ENCODE measurements around the gene RBX1.

The RBX1 gene

DNA sequence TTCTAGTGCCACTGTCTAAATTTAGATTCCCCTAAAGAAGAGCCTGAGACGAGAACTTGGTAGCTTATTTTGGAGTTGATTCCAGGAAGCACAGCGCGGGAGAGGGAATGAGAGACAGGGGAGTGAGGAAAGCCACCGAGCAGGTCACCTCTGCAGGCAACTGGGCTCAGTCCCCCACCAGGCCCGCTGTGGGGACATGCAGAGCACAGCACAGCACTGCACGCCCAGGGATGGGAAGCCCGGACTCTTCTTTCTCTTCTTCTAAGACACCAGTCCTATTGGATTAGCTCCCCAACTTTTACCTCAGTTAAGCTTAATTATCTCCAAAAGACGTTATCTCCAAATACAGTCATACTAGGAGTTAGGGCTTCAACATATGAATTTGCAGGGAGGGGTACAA, 28.7 kb downstream of the RBX1 start:
- no peak for DNase-seq
- H3K9me2 ChIP-seq (replicated peaks; ENCODE audit: insufficient read depth, low read length), result no peaks in the 10 kb centered on the region
- H3K79me2 ChIP-seq (ENCODE audit: low read length), result no peaks in the 10 kb centered on the region
- H2AFZ ChIP-seq (ENCODE audit: low read length), result no peak overlapping the region
- no peak overlapping the region for H3K27ac ChIP-seq (ENCODE audit: low read length)
- no peak for TF ChIP-seq EZH2 (optimal IDR thresholded peaks at IDR 0.05; ENCODE audit: low read depth, low read length)
- no peak for TF ChIP-seq EZH2phosphoT487 (IDR thresholded peaks at IDR 0.05; ENCODE audit: low read length)
- TF ChIP-seq, protein P1, sequence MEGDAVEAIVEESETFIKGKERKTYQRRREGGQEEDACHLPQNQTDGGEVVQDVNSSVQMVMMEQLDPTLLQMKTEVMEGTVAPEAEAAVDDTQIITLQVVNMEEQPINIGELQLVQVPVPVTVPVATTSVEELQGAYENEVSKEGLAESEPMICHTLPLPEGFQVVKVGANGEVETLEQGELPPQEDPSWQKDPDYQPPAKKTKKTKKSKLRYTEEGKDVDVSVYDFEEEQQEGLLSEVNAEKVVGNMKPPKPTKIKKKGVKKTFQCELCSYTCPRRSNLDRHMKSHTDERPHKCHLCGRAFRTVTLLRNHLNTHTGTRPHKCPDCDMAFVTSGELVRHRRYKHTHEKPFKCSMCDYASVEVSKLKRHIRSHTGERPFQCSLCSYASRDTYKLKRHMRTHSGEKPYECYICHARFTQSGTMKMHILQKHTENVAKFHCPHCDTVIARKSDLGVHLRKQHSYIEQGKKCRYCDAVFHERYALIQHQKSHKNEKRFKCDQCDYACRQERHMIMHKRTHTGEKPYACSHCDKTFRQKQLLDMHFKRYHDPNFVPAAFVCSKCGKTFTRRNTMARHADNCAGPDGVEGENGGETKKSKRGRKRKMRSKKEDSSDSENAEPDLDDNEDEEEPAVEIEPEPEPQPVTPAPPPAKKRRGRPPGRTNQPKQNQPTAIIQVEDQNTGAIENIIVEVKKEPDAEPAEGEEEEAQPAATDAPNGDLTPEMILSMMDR (IDR thresholded peaks at IDR 0.05; ENCODE audit: low read length), result no peak
- H3K9ac ChIP-seq (ENCODE audit: low read length), result no peak overlapping the region
- H3K36me3 ChIP-seq (replicated peaks; ENCODE audit: insufficient read depth, low read length), result no peaks in the 10 kb centered on the region
- H3F3A ChIP-seq (ENCODE audit: insufficient read depth, low read length), result no peaks in the 10 kb centered on the region
- H3K4me2 ChIP-seq (ENCODE audit: low read depth, low read length), result no peak overlapping the region
- H3K9me3 ChIP-seq (replicated peaks; ENCODE audit: insufficient read depth, low read length), result no peaks in the 10 kb centered on the region
- no peaks in the 10 kb centered on the region for H3K4me1 ChIP-seq (ENCODE audit: low read length)
- H3K27me3 ChIP-seq (replicated peaks; ENCODE audit: insufficient read depth, low read length), result no peaks in the 10 kb centered on the region
- no peaks in the 10 kb centered on the region for H4K20me1 ChIP-seq (ENCODE audit: insufficient read depth, low read length)
- H3K4me3 ChIP-seq (ENCODE audit: low read length), result no peak overlapping the region

DNA sequence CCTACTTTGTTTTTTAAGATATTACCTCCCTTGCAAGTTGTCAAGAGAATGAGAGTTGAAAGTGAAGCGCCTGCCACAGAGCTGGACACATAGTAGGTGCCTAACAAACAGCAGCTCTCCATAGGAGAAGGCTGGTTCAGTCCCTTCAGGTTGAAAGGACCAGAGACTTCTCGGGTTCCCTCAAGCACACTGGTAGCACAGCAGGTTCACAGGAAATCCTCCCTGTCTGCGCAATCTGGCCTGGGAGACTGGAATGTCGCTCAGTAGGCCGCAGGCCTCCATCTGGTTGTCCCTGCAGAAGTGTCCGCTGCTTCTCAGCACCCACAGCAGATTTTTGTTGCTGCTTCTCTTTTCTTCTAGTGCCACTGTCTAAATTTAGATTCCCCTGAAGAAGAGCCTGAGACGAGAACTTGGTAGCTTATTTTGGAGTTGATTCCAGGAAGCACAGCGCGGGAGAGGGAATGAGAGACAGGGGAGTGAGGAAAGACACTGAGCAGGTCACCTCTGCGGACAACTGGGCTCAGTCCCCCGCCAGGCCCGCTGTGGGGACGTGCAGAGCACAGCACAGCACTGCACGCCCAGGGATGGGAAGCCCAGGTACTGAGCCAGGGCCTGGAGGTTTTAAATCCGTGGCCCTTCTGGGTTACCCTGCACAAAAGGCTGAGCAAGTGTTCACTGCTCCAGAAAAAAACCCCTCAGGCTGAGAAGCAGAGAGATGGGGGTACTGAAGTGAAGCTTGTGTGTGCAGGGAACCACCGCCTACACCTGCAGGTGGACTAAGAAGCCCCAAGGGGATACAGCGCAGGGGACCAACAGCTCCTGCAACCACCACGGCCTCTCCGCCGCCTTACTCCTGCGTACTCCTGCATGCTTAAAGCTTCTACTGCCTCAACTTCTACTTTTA, 31.6 kb downstream of the RBX1 start:
- Histone ChIP-seq H2AFZ (ENCODE audit: low read length) (no peak overlapping the region), H3K4me3 (ENCODE audit: low read length) (no peak overlapping the region), H3K36me3 (replicated peaks; ENCODE audit: insufficient read depth, low read length) (no peaks in the 10 kb centered on the region), H3K27ac (ENCODE audit: low read length) (no peak overlapping the region), H3K9me2 (replicated peaks; ENCODE audit: insufficient read depth, low read length) (no peaks in the 10 kb centered on the region), H3F3A (ENCODE audit: insufficient read depth, low read length) (no peaks in the 10 kb centered on the region), H3K9ac (ENCODE audit: low read length) (no peak overlapping the region), H3K9me3 (replicated peaks; ENCODE audit: insufficient read depth, low read length) (no peaks in the 10 kb centered on the region), H4K20me1 (ENCODE audit: insufficient read depth, low read length) (no peaks in the 10 kb centered on the region), H3K79me2 (ENCODE audit: low read length) (no peaks in the 10 kb centered on the region), H3K4me2 (ENCODE audit: low read depth, low read length) (no peak overlapping the region), H3K4me1 (ENCODE audit: low read length) (no peaks in the 10 kb centered on the region), H3K27me3 (replicated peaks; ENCODE audit: insufficient read depth, low read length) (no peaks in the 10 kb centered on the region)
- DNase-seq, result no peak
- TF ChIP-seq EZH2phosphoT487 (IDR thresholded peaks at IDR 0.05; ENCODE audit: low read length) (no peak), EZH2 (optimal IDR thresholded peaks at IDR 0.05; ENCODE audit: low read depth, low read length) (no peak)

DNA sequence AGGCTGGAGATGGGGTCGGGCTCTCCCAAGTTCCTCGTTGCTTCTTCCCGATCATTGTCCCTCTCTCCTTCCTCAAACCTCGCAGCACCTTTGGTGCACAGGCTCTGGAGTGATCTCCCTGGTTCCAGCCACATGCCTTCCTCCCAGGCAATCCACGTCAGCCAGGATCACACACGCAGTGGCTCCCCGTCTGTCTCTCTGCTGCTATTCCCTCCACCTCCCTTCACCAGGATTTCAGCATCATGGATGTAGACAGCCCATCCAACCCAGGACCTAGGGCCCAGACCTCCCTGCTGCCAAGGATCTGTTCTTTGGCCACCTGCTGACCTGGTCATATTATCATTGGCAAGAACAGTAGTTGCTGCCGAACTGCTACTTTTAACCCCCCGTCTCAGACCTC, 40.1 kb downstream of the RBX1 start:
- Histone ChIP-seq H4K20me1 (ENCODE audit: insufficient read depth, low read length) (no peaks in the 10 kb centered on the region), H3K9me3 (replicated peaks; ENCODE audit: insufficient read depth, low read length) (no peaks in the 10 kb centered on the region), H3K9ac (ENCODE audit: low read length) (no peak overlapping the region), H3K79me2 (ENCODE audit: low read length) (no peaks in the 10 kb centered on the region), H2AFZ (ENCODE audit: low read length) (no peak overlapping the region), H3K4me1 (ENCODE audit: low read length) (no peaks in the 10 kb centered on the region), H3K27me3 (replicated peaks; ENCODE audit: insufficient read depth, low read length) (no peaks in the 10 kb centered on the region), H3F3A (ENCODE audit: insufficient read depth, low read length) (no peaks in the 10 kb centered on the region), H3K4me3 (ENCODE audit: low read length) (no peak overlapping the region), H3K9me2 (replicated peaks; ENCODE audit: insufficient read depth, low read length) (no peaks in the 10 kb centered on the region), H3K36me3 (replicated peaks; ENCODE audit: insufficient read depth, low read length) (no peaks in the 10 kb centered on the region), H3K4me2 (ENCODE audit: low read depth, low read length) (no peak overlapping the region), H3K27ac (ENCODE audit: low read length) (no peak overlapping the region)
- no peak for DNase-seq
- TF ChIP-seq EZH2phosphoT487 (IDR thresholded peaks at IDR 0.05; ENCODE audit: low read length), result no peak
- TF ChIP-seq EZH2 (optimal IDR thresholded peaks at IDR 0.05; ENCODE audit: low read depth, low read length), result no peak
- TF ChIP-seq, protein P1 (IDR thresholded peaks at IDR 0.05; ENCODE audit: low read length), result no peak

DNA sequence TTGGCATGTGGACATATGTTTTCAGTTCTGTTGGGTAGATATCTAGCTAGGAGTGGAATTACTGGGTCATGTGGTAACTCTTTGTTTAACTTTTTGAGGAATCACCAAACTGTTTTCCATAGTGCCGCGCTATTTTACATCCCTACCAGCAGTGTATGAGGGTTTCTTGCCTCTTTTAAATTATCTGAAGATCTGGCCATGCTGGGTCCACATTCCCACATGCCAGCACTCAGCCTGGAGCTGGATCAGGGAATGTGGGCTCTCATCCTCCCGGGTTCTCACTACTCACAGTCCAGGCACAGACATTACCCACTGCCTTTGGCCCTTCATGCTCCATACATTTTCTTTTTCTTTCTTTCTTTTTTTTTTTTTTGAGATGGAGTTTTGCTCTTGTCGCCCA, 44.6 kb downstream of the RBX1 start:
- no peak overlapping the region for H3K4me3 ChIP-seq (ENCODE audit: low read length)
- H3K27me3 ChIP-seq (replicated peaks; ENCODE audit: insufficient read depth, low read length), result no peaks in the 10 kb centered on the region
- no peak overlapping the region for H3K9ac ChIP-seq (ENCODE audit: low read length)
- no peaks in the 10 kb centered on the region for H3K9me3 ChIP-seq (replicated peaks; ENCODE audit: insufficient read depth, low read length)
- no peak overlapping the region for H3K27ac ChIP-seq (ENCODE audit: low read length)
- no peak overlapping the region for H3K4me2 ChIP-seq (ENCODE audit: low read depth, low read length)
- no peaks in the 10 kb centered on the region for H3K36me3 ChIP-seq (replicated peaks; ENCODE audit: insufficient read depth, low read length)
- no peaks in the 10 kb centered on the region for H4K20me1 ChIP-seq (ENCODE audit: insufficient read depth, low read length)
- no peak for DNase-seq
- H3F3A ChIP-seq (ENCODE audit: insufficient read depth, low read length), result no peaks in the 10 kb centered on the region
- TF ChIP-seq, protein P1 (IDR thresholded peaks at IDR 0.05; ENCODE audit: low read length), result no peak
- TF ChIP-seq EZH2 (optimal IDR thresholded peaks at IDR 0.05; ENCODE audit: low read depth, low read length) (no peak), EZH2phosphoT487 (IDR thresholded peaks at IDR 0.05; ENCODE audit: low read length) (no peak)
- H2AFZ ChIP-seq (ENCODE audit: low read length), result no peak overlapping the region
- no peaks in the 10 kb centered on the region for H3K9me2 ChIP-seq (replicated peaks; ENCODE audit: insufficient read depth, low read length)
- no peaks in the 10 kb centered on the region for H3K79me2 ChIP-seq (ENCODE audit: low read length)
- no peaks in the 10 kb centered on the region for H3K4me1 ChIP-seq (ENCODE audit: low read length)

All from MM.1S (cell line).